Gastrocnemius medialis (tissue), 4 donors: ENCODE results near the gene SMYD3. TPM values are rescaled to one million over a fixed set of nuclear protein-coding genes. Genes with fewer than 3 reads are reported as not detected.

Experiments used
- ATAC-seq, 2 donors: fragments of 150-250 bp; one replicate each; pipeline ENCODE4 v1.9.1; 2016
- DNase-seq, 2 donors: peaks; one replicate each; pipeline ENCODE4 v3.0.0-alpha.2; 2019
- H3K27ac ChIP-seq, 4 donors: fragments of 200-600 bp; sonication (generic); 1 replicate in 1 of 4; 2 replicates in 3 of 4; pipeline ENCODE4 v1.5.1; 2016 to 2018; ENCODE audit warnings: mild to moderate bottlenecking in 2 of 4, moderate library complexity in 1 of 4
- H3K27me3 ChIP-seq, 3 donors: fragments of 200-600 bp; sonication (generic) in 2 of 3; 1 replicate in 1 of 3; 2 replicates in 2 of 3; pipeline versions ENCODE4 v1.5.1 to v1.6.0; 2016 to 2019; ENCODE audit warnings: mild to moderate bottlenecking in 1 of 3, moderate library complexity in 1 of 3
- H3K36me3 ChIP-seq, 2 donors: fragments of 200-600 bp; sonication (generic) in 1 of 2; one replicate each; pipeline ENCODE4 v1.5.1; 2017 to 2018
- H3K4me1 ChIP-seq, 2 donors: fragments of 200-600 bp; sonication (generic) in 1 of 2; one replicate each; pipeline ENCODE4 v1.5.1; 2016 to 2017; ENCODE audit warnings: mild to moderate bottlenecking in 2 of 2
- H3K4me3 ChIP-seq, 4 donors: fragments of 200-600 bp; sonication (generic) in 3 of 4; 1 replicate in 1 of 4; 2 replicates in 3 of 4; pipeline ENCODE4 v1.5.1; 2016 to 2019; ENCODE audit warnings: mild to moderate bottlenecking in 2 of 4
- H3K9me3 ChIP-seq, 3 donors: fragments of 200-600 bp; sonication (generic) in 2 of 3; 1 replicate in 1 of 3; 2 replicates in 2 of 3; pipeline ENCODE4 v1.5.1; 2016 to 2019
- POLR2A ChIP-seq, 2 donors: fragments of 450-650 bp; IDR thresholded peaks; one replicate each; pipeline ENCODE4 v1.6.1; 2017; ENCODE audit warnings: antibody characterized with exemption in 2 of 2, mild to moderate bottlenecking in 2 of 2, moderate library complexity in 2 of 2
- in situ Hi-C, 4 donors: fragments of 200-750 bp; cut with MboI; loops; one replicate each; pipeline versions ENCODE4 v1.15.0 to v1.8.0; 2017; ENCODE audit warnings: low sequenced_read_pairs in 4 of 4
- intact Hi-C: fragments of 100-400 bp; cut with DNase I; formaldehyde crosslinking; loops from one replicate; pipeline ENCODE4 v1.15.1; 2023; ENCODE audit warnings: low total_unique reads
- total RNA-seq, 4 donors: library from RNA; depleted of rRNA; stranded (reverse); fragments of >200 nt; gene quantifications; one replicate each; pipeline versions ENCODE4 v1.1.0 to v1.2.3, GENCODE V29; 2016
- TF ChIP-seq, protein P1 (sequence below), 5 experiments: fragments of 450-650 bp in 3 of 5; fragments of 200-600 bp in 2 of 5; sonication (generic) in 2 of 5; IDR thresholded peaks in 4 of 5; conservative IDR thresholded peaks in 1 of 5; 1 replicate in 4 of 5; 2 replicates in 1 of 5; pipeline ENCODE4 v1.5.1; 2016 to 2019; ENCODE audit warnings: antibody characterized with exemption in 5 of 5, mild to moderate bottlenecking in 3 of 5, moderate library complexity in 3 of 5

Gene SMYD3
- total RNA-seq, 4 donors from 2014 or later, result 4.4 to 10.3 (median 6.3) TPM

DNA sequence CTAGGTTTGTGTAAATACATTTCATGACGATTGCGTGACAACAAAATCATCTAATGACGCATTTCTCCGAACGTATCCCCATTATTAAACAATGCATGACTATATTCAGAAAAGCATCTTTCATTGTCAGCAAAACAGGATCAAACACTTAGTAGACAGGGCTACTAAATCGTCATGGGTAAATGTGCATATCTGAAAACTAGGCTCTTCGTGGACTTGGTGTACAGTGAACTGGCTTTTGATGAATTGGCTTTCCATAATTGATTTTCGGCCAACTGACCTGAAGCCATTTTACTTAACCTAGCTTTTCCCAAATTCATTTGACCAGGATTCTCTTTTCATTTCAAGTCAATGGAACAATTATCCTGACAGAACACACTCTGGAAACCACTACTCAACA lies 665.0 kb downstream of the SMYD3 start:
- ATAC-seq (no peak), DNase-seq (no peak)
- Histone ChIP-seq H3K9me3 (no peaks in the 10 kb centered on the region), H3K36me3 (no peaks in the 10 kb centered on the region), H3K4me1 (no peaks in the 10 kb centered on the region), H3K27me3 (no peaks in the 10 kb centered on the region), H3K4me3 (no peak overlapping the region), H3K27ac (no peak overlapping the region)
- TF ChIP-seq, protein P1, sequence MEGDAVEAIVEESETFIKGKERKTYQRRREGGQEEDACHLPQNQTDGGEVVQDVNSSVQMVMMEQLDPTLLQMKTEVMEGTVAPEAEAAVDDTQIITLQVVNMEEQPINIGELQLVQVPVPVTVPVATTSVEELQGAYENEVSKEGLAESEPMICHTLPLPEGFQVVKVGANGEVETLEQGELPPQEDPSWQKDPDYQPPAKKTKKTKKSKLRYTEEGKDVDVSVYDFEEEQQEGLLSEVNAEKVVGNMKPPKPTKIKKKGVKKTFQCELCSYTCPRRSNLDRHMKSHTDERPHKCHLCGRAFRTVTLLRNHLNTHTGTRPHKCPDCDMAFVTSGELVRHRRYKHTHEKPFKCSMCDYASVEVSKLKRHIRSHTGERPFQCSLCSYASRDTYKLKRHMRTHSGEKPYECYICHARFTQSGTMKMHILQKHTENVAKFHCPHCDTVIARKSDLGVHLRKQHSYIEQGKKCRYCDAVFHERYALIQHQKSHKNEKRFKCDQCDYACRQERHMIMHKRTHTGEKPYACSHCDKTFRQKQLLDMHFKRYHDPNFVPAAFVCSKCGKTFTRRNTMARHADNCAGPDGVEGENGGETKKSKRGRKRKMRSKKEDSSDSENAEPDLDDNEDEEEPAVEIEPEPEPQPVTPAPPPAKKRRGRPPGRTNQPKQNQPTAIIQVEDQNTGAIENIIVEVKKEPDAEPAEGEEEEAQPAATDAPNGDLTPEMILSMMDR (IDR thresholded peaks at IDR 0.05 in 4 of 5, conservative IDR thresholded peaks at IDR 0.05 in 1 of 5), result no peak
- TF ChIP-seq POLR2A (IDR thresholded peaks at IDR 0.05), result no peak
- in situ Hi-C loops (no loop called here), intact Hi-C loops (no loop called here)

DNA sequence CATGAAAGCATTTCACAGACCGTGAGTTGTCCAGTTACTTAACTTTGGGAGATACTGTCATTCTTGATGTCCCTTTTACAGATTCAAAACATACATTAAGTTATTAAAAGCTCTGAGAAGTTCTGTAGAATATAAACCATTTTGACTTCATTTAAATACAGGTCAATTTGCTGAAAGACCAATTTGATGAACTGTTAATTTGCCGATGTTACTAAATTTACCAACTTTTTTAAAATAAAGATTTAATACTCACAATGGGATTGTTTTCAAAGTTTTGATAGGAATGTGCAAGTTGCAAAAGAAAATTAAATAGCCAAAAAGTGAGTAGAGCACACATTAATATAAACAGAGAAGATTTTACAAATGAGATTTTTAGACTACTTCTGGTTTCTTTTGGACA lies 666.1 kb downstream of the SMYD3 start:
- no peak overlapping the region for H3K27ac ChIP-seq
- H3K4me3 ChIP-seq, result no peak overlapping the region
- ATAC-seq, result no peak
- no peaks in the 10 kb centered on the region for H3K27me3 ChIP-seq
- H3K4me1 ChIP-seq, result no peaks in the 10 kb centered on the region
- intact Hi-C loops, result no loop called here
- in situ Hi-C loops, result no loop called here
- no peak for TF ChIP-seq POLR2A (IDR thresholded peaks at IDR 0.05)
- TF ChIP-seq, protein P1 (IDR thresholded peaks at IDR 0.05 in 4 of 5, conservative IDR thresholded peaks at IDR 0.05 in 1 of 5), result no peak
- H3K36me3 ChIP-seq, result no peaks in the 10 kb centered on the region
- DNase-seq, result no peak
- no peaks in the 10 kb centered on the region for H3K9me3 ChIP-seq

DNA sequence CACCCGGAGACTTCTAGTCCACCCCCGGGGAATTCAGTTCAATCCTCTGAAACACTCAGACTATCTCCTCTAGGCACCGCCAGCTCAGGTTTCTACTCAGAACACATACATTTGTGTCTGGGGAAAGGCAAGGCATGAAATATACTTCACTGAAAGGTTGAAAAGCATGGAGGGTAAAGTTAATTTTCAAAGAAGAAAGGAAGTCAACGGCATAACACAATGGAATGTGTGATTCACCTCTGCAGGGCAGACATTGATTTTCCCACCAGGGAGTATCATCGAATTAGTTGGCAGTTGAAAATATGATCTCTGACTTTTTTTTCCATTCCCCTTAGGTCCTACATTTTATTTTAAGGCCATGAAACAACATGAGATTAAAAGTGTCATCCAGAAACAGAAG lies 669.4 kb downstream of the SMYD3 start:
- no peaks in the 10 kb centered on the region for H3K9me3 ChIP-seq
- no peaks in the 10 kb centered on the region for H3K27me3 ChIP-seq
- ATAC-seq, result no peak
- intact Hi-C loops (no loop called here), in situ Hi-C loops (no loop called here)
- H3K4me3 ChIP-seq, result no peak overlapping the region
- TF ChIP-seq POLR2A (IDR thresholded peaks at IDR 0.05), result no peak
- TF ChIP-seq, protein P1 (IDR thresholded peaks at IDR 0.05 in 4 of 5, conservative IDR thresholded peaks at IDR 0.05 in 1 of 5), result no peak
- H3K27ac ChIP-seq, result no peak overlapping the region
- no peaks in the 10 kb centered on the region for H3K4me1 ChIP-seq
- DNase-seq, result no peak
- H3K36me3 ChIP-seq, result no peaks in the 10 kb centered on the region

DNA sequence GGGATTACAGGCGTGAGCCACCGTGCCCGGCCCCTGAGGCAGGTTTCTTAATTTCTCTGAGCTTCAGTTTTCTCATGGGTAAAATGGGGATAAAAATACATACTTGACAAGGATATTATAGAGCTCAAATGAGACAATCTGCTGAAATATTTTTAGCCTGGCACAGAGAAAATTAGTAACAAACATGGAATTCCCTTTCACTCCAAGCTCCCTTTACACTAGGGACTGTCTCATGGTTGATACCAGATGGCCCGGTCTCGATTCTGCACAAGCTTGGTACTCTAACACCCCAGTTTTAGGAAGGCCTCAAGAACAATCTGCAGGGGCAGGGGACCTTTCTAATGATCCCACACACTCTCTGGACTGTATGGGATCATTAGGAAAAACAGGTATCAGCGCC lies 671.7 kb downstream of the SMYD3 start:
- DNase-seq (no peak), ATAC-seq (no peak)
- intact Hi-C loops (no loop called here), in situ Hi-C loops (no loop called here)
- H3K4me3 ChIP-seq, result no peak overlapping the region
- no peaks in the 10 kb centered on the region for H3K36me3 ChIP-seq
- H3K4me1 ChIP-seq, result no peaks in the 10 kb centered on the region
- no peak overlapping the region for H3K27ac ChIP-seq
- TF ChIP-seq, protein P1 (IDR thresholded peaks at IDR 0.05 in 4 of 5, conservative IDR thresholded peaks at IDR 0.05 in 1 of 5), result no peak
- TF ChIP-seq POLR2A (IDR thresholded peaks at IDR 0.05), result no peak
- no peaks in the 10 kb centered on the region for H3K9me3 ChIP-seq
- no peaks in the 10 kb centered on the region for H3K27me3 ChIP-seq

DNA sequence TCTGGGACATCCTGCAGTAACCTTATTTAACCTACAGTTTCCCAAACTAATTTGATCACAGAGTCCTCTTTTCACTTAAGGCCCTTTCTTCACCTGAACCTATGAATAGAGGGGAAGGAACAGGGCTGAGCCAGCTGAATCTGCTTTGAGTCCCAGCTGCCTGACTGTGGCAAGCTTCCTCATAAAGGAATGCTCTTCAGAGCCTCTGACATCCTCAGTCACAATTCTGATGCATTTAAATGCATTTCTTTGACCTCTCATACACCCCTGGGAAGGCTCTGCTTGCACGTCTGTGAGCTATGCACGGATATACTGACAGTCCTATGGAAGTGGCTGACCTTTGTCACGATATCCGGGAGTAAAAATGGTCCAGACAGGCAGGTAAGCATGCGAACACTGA lies 673.1 kb downstream of the SMYD3 start:
- no peak overlapping the region for H3K4me3 ChIP-seq
- in situ Hi-C loops, result no loop called here
- DNase-seq (no peak), ATAC-seq (no peak)
- no peaks in the 10 kb centered on the region for H3K27me3 ChIP-seq
- H3K36me3 ChIP-seq, result no peaks in the 10 kb centered on the region
- TF ChIP-seq, protein P1 (IDR thresholded peaks at IDR 0.05 in 4 of 5, conservative IDR thresholded peaks at IDR 0.05 in 1 of 5), result no peak
- TF ChIP-seq POLR2A (IDR thresholded peaks at IDR 0.05), result no peak
- intact Hi-C loops, result no loop called here
- H3K9me3 ChIP-seq, result no peaks in the 10 kb centered on the region
- no peaks in the 10 kb centered on the region for H3K4me1 ChIP-seq
- H3K27ac ChIP-seq, result no peak overlapping the region
